H9 (cell line): Measurements from ENCODE around the gene HORMAD2. TPM values are rescaled to one million over a fixed set of nuclear protein-coding genes. Genes with fewer than 3 reads are reported as not detected.

ENCODE experiments used
- DNase-seq: peaks from one replicate; pipeline ENCODE4 v3.0.0-alpha.2; 2017
- H2AFZ ChIP-seq: one replicate; pipeline ENCODE4 v1.6.1; 2013; ENCODE audit warnings: mild to moderate bottlenecking, low read length, control low read depth, moderate library complexity
- H2AK5ac ChIP-seq: 2 replicates; pipeline ENCODE4 v1.6.1; 2013; ENCODE audit warnings: low read length, control low read depth, mixed read lengths; ENCODE audit not compliant: insufficient read length
- H2BK120ac ChIP-seq: one replicate; pipeline ENCODE4 v1.6.1; 2013; ENCODE audit warnings: low read depth, mild to moderate bottlenecking, low read length, control low read depth, inconsistent platforms; ENCODE audit not compliant: poor library complexity, severe bottlenecking
- H2BK12ac ChIP-seq: 2 replicates; pipeline ENCODE4 v1.6.1; 2013; ENCODE audit warnings: low read length, control low read depth, mixed read lengths, low read depth; ENCODE audit not compliant: insufficient read length
- H2BK15ac ChIP-seq: 2 replicates; pipeline ENCODE4 v1.6.1; 2013; ENCODE audit warnings: low read depth, low read length, control low read depth
- H2BK20ac ChIP-seq: one replicate; pipeline ENCODE4 v1.6.1; 2013; ENCODE audit warnings: low read depth, mild to moderate bottlenecking, low read length, control low read depth, inconsistent platforms; ENCODE audit not compliant: poor library complexity, severe bottlenecking
- H2BK5ac ChIP-seq: 2 replicates; pipeline ENCODE4 v1.6.1; 2013; ENCODE audit warnings: low read length, control low read depth, mixed read lengths; ENCODE audit not compliant: insufficient read length
- H3K14ac ChIP-seq: 2 replicates; pipeline ENCODE4 v1.6.1; 2013; ENCODE audit warnings: low read length, control low read depth; ENCODE audit not compliant: insufficient read depth
- H3K18ac ChIP-seq: 2 replicates; pipeline ENCODE4 v1.6.1; 2013; ENCODE audit warnings: low read depth, mild to moderate bottlenecking, mixed read lengths, low read length, control low read depth; ENCODE audit not compliant: insufficient read length
- H3K23ac ChIP-seq: 2 replicates; pipeline ENCODE4 v1.6.1; 2013; ENCODE audit warnings: low read length, control low read depth, mixed read lengths, low read depth; ENCODE audit not compliant: insufficient read length
- H3K23me2 ChIP-seq: 2 replicates; pipeline ENCODE4 v1.6.1; 2013; ENCODE audit warnings: low read depth, mild to moderate bottlenecking, mixed read lengths, low read length, control low read depth; ENCODE audit not compliant: insufficient read length, poor library complexity, severe bottlenecking
- H3K27ac ChIP-seq: 2 replicates; pipeline ENCODE4 v1.5.1; 2013; ENCODE audit warnings: low read length, control low read depth, mixed read lengths, low read depth; ENCODE audit not compliant: insufficient read length
- H3K27me3 ChIP-seq: 2 replicates; pipeline ENCODE4 v1.6.1; 2013; ENCODE audit warnings: low read length, control low read depth, inconsistent platforms; ENCODE audit not compliant: insufficient read depth
- H3K4ac ChIP-seq: 2 replicates; pipeline ENCODE4 v1.6.1; 2013; ENCODE audit warnings: low read depth, mild to moderate bottlenecking, control low read depth, inconsistent platforms, low read length, moderate library complexity
- H3K4me1 ChIP-seq: 2 replicates; pipeline ENCODE4 v1.6.1; 2013; ENCODE audit warnings: low read length, control low read depth, inconsistent platforms; ENCODE audit not compliant: insufficient read depth
- H3K4me2 ChIP-seq: 2 replicates; pipeline ENCODE4 v1.6.1; 2013; ENCODE audit warnings: low read length, control low read depth, mixed read lengths; ENCODE audit not compliant: insufficient read length, insufficient read depth
- H3K56ac ChIP-seq: 2 replicates; pipeline ENCODE4 v1.6.1; 2013; ENCODE audit warnings: low read depth, mild to moderate bottlenecking, mixed read lengths, low read length, control low read depth; ENCODE audit not compliant: insufficient read length
- H3K79me1 ChIP-seq: 2 replicates; pipeline ENCODE4 v1.6.1; 2013; ENCODE audit warnings: low read depth, mild to moderate bottlenecking, moderate library complexity, low read length, control low read depth, inconsistent platforms; ENCODE audit not compliant: insufficient read depth, poor library complexity, severe bottlenecking
- H3K79me2 ChIP-seq: 2 replicates; pipeline ENCODE4 v1.6.1; 2013; ENCODE audit warnings: low read length, control low read depth, inconsistent platforms; ENCODE audit not compliant: insufficient read depth
- H3K9ac ChIP-seq: 2 replicates; pipeline ENCODE4 v1.6.1; 2013; ENCODE audit warnings: low read length, control low read depth, mixed read lengths; ENCODE audit not compliant: insufficient read length; ENCODE audit errors: extremely low read depth
- H3K9me3 ChIP-seq: one replicate; pipeline ENCODE4 v1.6.1; 2013; ENCODE audit warnings: low read depth, low read length, inconsistent platforms; ENCODE audit not compliant: control insufficient read depth
- H3T11ph ChIP-seq: one replicate; pipeline ENCODE4 v1.6.1; 2013; ENCODE audit warnings: mild to moderate bottlenecking, low read length, control low read depth, inconsistent platforms
- H4K20me1 ChIP-seq: one replicate; pipeline ENCODE4 v1.6.1; 2013; ENCODE audit not compliant: control insufficient read depth, insufficient read length, insufficient read depth
- H4K5ac ChIP-seq: 2 replicates; pipeline ENCODE4 v1.6.1; 2013; ENCODE audit warnings: low read depth, mild to moderate bottlenecking, mixed read lengths, low read length, control low read depth; ENCODE audit not compliant: insufficient read length
- H4K8ac ChIP-seq: replicated peaks from 2 replicates; pipeline ENCODE4 v1.6.1; 2013; ENCODE audit warnings: low read length, control low read depth, mixed read lengths, low read depth; ENCODE audit not compliant: insufficient read length
- H4K91ac ChIP-seq: 2 replicates; pipeline ENCODE4 v1.6.1; 2013; ENCODE audit warnings: low read depth, mild to moderate bottlenecking, moderate library complexity, mixed read lengths, low read length, control low read depth; ENCODE audit not compliant: insufficient read length
- H3K27ac Mint-ChIP-seq, 3 experiments: 2 replicates in 2 of 3; 3 replicates in 1 of 3; pipeline ENCODE4 v1.8.0; 2020 to 2021; ENCODE audit warnings: mixed read lengths in 3 of 3, mild to moderate bottlenecking in 1 of 3, moderate library complexity in 1 of 3
- H3K27me3 Mint-ChIP-seq: 2 replicates; pipeline ENCODE4 v1.8.0; 2021; ENCODE audit warnings: low read depth, mild to moderate bottlenecking, moderate library complexity, mixed read lengths
- H3K36me3 Mint-ChIP-seq, 3 experiments: 2 replicates in 2 of 3; 3 replicates in 1 of 3; pipeline ENCODE4 v1.8.0; 2020 to 2021; ENCODE audit warnings: low read depth in 3 of 3, mixed read lengths in 3 of 3; ENCODE audit not compliant: insufficient read depth in 1 of 3
- H3K4me1 Mint-ChIP-seq, 2 experiments: 2 replicates each; pipeline ENCODE4 v1.8.0; 2020; ENCODE audit warnings: mixed read lengths in 2 of 2
- H3K4me3 Mint-ChIP-seq, 2 experiments: 2 replicates in 1 of 2; 3 replicates in 1 of 2; pipeline ENCODE4 v1.8.0; 2020 to 2021; ENCODE audit warnings: mild to moderate bottlenecking in 2 of 2, mixed read lengths in 2 of 2, moderate library complexity in 1 of 2
- H3K9me3 Mint-ChIP-seq, 2 experiments: 2 replicates in 1 of 2; 3 replicates in 1 of 2; pipeline ENCODE4 v1.8.0; 2020; ENCODE audit warnings: mild to moderate bottlenecking in 2 of 2, mixed read lengths in 2 of 2, moderate library complexity in 1 of 2
- WGBS: extraction: QIAGEN DNeasy Blood & Tissue Kit; methylation state at CpG from one replicate; pipeline ENCODE4 v1.1.7; 2013; ENCODE audit warnings: missing lambda C conversion rate, low lambda C conversion rate, mixed read lengths; ENCODE audit not compliant: insufficient read length; ENCODE audit errors: extremely low coverage; 5-methylcytosine and 5-hydroxymethylcytosine counted together
- total RNA-seq: library from RNA; stranded (reverse); gene quantifications from 2 replicates; pipeline ENCODE4 v1.2.1, GENCODE V29; 2021
- TF ChIP-seq, protein P1 (sequence below): fragments of 200-600 bp; sonication (generic); conservative IDR thresholded peaks from 3 replicates; pipeline ENCODE4 v1.8.0; 2021; ENCODE audit warnings: antibody characterized with exemption, mild to moderate bottlenecking

The HORMAD2 gene
- total RNA-seq, 1 experiment from 2014 or later: not detected

DNA sequence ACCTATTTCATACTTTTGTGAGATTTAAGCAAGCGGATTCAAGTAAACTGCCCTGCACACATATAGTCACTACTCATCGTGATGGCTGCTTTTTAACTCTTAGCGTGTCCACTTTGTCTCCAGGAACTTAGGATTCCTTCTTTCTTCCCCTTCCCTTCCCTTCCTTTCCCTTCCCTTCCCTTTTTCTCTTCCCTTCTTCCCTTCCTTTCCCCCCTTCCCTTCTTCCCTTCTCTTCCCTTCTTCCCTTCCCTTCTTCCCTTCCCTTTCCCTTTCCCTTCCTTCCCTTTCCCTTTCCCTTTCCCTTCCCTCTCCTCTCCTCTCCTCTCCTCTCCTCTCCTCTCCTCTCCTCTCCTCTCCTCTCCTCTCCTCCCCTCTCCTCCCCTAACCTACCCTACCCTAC, 100.4 kb downstream of the HORMAD2 start:
- H3K4me2 ChIP-seq: no peak overlapping the region
- TF ChIP-seq, protein P1, sequence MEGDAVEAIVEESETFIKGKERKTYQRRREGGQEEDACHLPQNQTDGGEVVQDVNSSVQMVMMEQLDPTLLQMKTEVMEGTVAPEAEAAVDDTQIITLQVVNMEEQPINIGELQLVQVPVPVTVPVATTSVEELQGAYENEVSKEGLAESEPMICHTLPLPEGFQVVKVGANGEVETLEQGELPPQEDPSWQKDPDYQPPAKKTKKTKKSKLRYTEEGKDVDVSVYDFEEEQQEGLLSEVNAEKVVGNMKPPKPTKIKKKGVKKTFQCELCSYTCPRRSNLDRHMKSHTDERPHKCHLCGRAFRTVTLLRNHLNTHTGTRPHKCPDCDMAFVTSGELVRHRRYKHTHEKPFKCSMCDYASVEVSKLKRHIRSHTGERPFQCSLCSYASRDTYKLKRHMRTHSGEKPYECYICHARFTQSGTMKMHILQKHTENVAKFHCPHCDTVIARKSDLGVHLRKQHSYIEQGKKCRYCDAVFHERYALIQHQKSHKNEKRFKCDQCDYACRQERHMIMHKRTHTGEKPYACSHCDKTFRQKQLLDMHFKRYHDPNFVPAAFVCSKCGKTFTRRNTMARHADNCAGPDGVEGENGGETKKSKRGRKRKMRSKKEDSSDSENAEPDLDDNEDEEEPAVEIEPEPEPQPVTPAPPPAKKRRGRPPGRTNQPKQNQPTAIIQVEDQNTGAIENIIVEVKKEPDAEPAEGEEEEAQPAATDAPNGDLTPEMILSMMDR: no peak
- no peaks in the 10 kb centered on the region for H4K20me1 ChIP-seq
- H3K27ac ChIP-seq: no peak overlapping the region
- no peak overlapping the region for H3K27ac Mint-ChIP-seq
- no peak overlapping the region for H3K18ac ChIP-seq
- H3K4me1 ChIP-seq: no peaks in the 10 kb centered on the region; the same call in 1 of the 2 replicates
- no peak overlapping the region for H2BK12ac ChIP-seq
- no peak for DNase-seq
- H3K23me2 ChIP-seq: no peaks in the 10 kb centered on the region
- no peak overlapping the region for H2BK120ac ChIP-seq
- no peaks in the 10 kb centered on the region for H3K9me3 Mint-ChIP-seq
- H4K8ac ChIP-seq: no peak overlapping the region
- H2BK5ac ChIP-seq: no peak overlapping the region
- H3K4me1 Mint-ChIP-seq: peaks cover 10 to 12% of the 10 kb centered on the region in 2 experiments; a peak in 3 of 4 replicates
- H3T11ph ChIP-seq: no peak overlapping the region
- WGBS: no CpG with 5 or more reads among the region's 3 CpGs
- no peak overlapping the region for H2AK5ac ChIP-seq
- no peaks in the 10 kb centered on the region for H3K36me3 Mint-ChIP-seq
- no peak overlapping the region for H3K14ac ChIP-seq
- H4K5ac ChIP-seq: no peak overlapping the region
- H3K4me3 Mint-ChIP-seq: no peak overlapping the region
- H3K23ac ChIP-seq: no peak overlapping the region
- no peak overlapping the region for H2BK15ac ChIP-seq
- H3K27me3 Mint-ChIP-seq: peaks cover 5% of the 10 kb centered on the region
- H3K79me2 ChIP-seq: no peaks in the 10 kb centered on the region
- no peak overlapping the region for H2BK20ac ChIP-seq
- no peaks in the 10 kb centered on the region for H3K9me3 ChIP-seq
- no peak overlapping the region for H2AFZ ChIP-seq
- H4K91ac ChIP-seq: no peak overlapping the region
- H3K4ac ChIP-seq: no peak overlapping the region
- H3K9ac ChIP-seq: no peak overlapping the region
- H3K56ac ChIP-seq: no peak overlapping the region
- no peaks in the 10 kb centered on the region for H3K27me3 ChIP-seq
- H3K79me1 ChIP-seq: no peaks in the 10 kb centered on the region
